GM12878 (cell line): Measurements from ENCODE around the gene SAMD3.

Experiments used
- ATF2 ChIP-seq: IDR thresholded peaks from 2 replicates; pipeline ENCODE4 v1.6.1; 2012; ENCODE audit warnings: low read length, inconsistent platforms
- ATF3 ChIP-seq: IDR thresholded peaks from 2 replicates; pipeline ENCODE4 v1.6.1; 2011; ENCODE audit warnings: low read depth, mild to moderate bottlenecking, low read length, moderate library complexity, borderline replicate concordance; ENCODE audit errors: extremely low read depth
- BCLAF1 ChIP-seq: fragments of 450-650 bp; IDR thresholded peaks from 2 replicates; pipeline ENCODE4 v1.6.1; 2017; ENCODE audit warnings: antibody characterized with exemption, mild to moderate bottlenecking, moderate library complexity
- CHD2 ChIP-seq: IDR thresholded peaks from 2 replicates; pipeline ENCODE4 v1.6.1; 2011; ENCODE audit warnings: low read depth, low read length, improper control_type of control experiment, borderline replicate concordance
- CTCF ChIP-seq, 3 experiments: IDR thresholded peaks in 2 of 3; conservative IDR thresholded peaks in 1 of 3; 2 replicates each; pipeline ENCODE4 v1.5.1; 2011; ENCODE audit warnings: low read depth in 3 of 3, low read length in 3 of 3, mild to moderate bottlenecking in 3 of 3, control low read depth in 2 of 3, moderate library complexity in 2 of 3, inconsistent platforms in 1 of 3, mixed read lengths in 1 of 3; ENCODE audit not compliant: control insufficient read depth in 2 of 3, insufficient read depth in 1 of 3; ENCODE audit errors: extremely low read depth in 1 of 3
- EP300 ChIP-seq, 2 experiments: fragments of 150-350 bp in 1 of 2; IDR thresholded peaks; 2 replicates each; pipeline ENCODE4 v1.6.1; 2011 to 2012; ENCODE audit warnings: low read depth in 2 of 2, low read length in 2 of 2, borderline replicate concordance in 1 of 2, improper control_type of control experiment in 1 of 2, inconsistent platforms in 1 of 2; ENCODE audit not compliant: control insufficient read depth in 1 of 2
- KAT2A ChIP-seq: conservative IDR thresholded peaks from 2 replicates; pipeline ENCODE4 v1.6.1; 2011; ENCODE audit warnings: low read depth, low read length; ENCODE audit not compliant: control insufficient read depth
- POLR2AphosphoS2 ChIP-seq: IDR thresholded peaks from 2 replicates; pipeline ENCODE4 v1.6.1; 2011; ENCODE audit warnings: low read depth, mild to moderate bottlenecking, low read length, improper control_type of control experiment, moderate library complexity
- POLR2AphosphoS5 ChIP-seq: IDR thresholded peaks from 2 replicates; pipeline ENCODE4 v1.6.1; 2011; ENCODE audit warnings: mild to moderate bottlenecking, low read length, inconsistent platforms
- RAD21 ChIP-seq: IDR thresholded peaks from 2 replicates; pipeline ENCODE4 v1.6.1; 2011; ENCODE audit warnings: mild to moderate bottlenecking, low read depth, low read length, moderate library complexity; ENCODE audit not compliant: insufficient read depth
- USF2 ChIP-seq: IDR thresholded peaks from 2 replicates; pipeline ENCODE4 v1.6.1; 2011; ENCODE audit warnings: low read depth, low read length, improper control_type of control experiment, borderline replicate concordance
- ZBTB11 ChIP-seq: fragments of 450-650 bp; formaldehyde crosslinking; IDR thresholded peaks from 2 replicates; pipeline ENCODE4 v1.5.0; 2022; ENCODE audit warnings: mild to moderate bottlenecking, missing genetic modification characterization

GRCh38 chr6:130147111-130147510 is 75.6 kb downstream of the SAMD3 start:
- TF ChIP-seq ZBTB11 (CRISPR knock-in tag): no peak
- no peak for TF ChIP-seq CTCF (IDR thresholded peaks at IDR 0.05 in 2 of 3, conservative IDR thresholded peaks at IDR 0.05 in 1 of 3; ENCODE audit: control insufficient read depth in 2 of 3, extremely low read depth in 1 of 3, insufficient read depth in 1 of 3, low read depth in 3 of 3, low read length in 3 of 3)
- TF ChIP-seq POLR2AphosphoS2: no peak
- no peak for TF ChIP-seq ATF3
- TF ChIP-seq USF2: no peak
- TF ChIP-seq RAD21: no peak
- no peak for TF ChIP-seq KAT2A
- TF ChIP-seq POLR2AphosphoS5: no peak
- no peak for TF ChIP-seq BCLAF1
- TF ChIP-seq EP300 (IDR thresholded peaks at IDR 0.05; ENCODE audit: borderline replicate concordance in 1 of 2, control insufficient read depth in 1 of 2, low read depth in 2 of 2, low read length in 2 of 2): no peak
- TF ChIP-seq ATF2: no peak
- no peak for TF ChIP-seq CHD2
